HepG2 (cell line): ENCODE measurements around the gene CAMSAP2. TPM values are rescaled to one million over a fixed set of nuclear protein-coding genes. Genes with fewer than 3 reads are reported as not detected.

Experiments used
- ATAC-seq: fragments of 200-7000 bp; cut with Tn5 transposase; 3 replicates; pipeline ENCODE4 v1.9.1; 2020; ENCODE audit warnings: mild to moderate bottlenecking, moderate library complexity
- BruUV-seq: library from RNA; stranded (reverse); fragments of 400-500 nt; replicated peaks from 2 replicates; lab custom pipeline; 2021; lab: Mats Ljungman, UMichigan
- CTCF ChIA-PET: fragments of 300-600 bp; formaldehyde crosslinking; extraction: SDS; loops from one replicate; lab custom pipeline; 2021; ENCODE audit warnings: low total read pairs, inconsistent platforms, low intra/inter-chr PET ratio; lab: Yijun Ruan, JAX
- POLR2A ChIA-PET: fragments of 350-600 bp; sonication (Branson Sonifier 250); formaldehyde crosslinking; loops from one replicate; lab custom pipeline; 2020; ENCODE audit warnings: antibody characterized with exemption, inconsistent platforms; lab: Yijun Ruan, JAX
- DNase-seq: peaks from one replicate; pipeline ENCODE4 v3.0.0-alpha.2; 2015; ENCODE audit warnings: low spot score
- FAIRE-seq: peaks from 3 replicates; lab custom pipeline; 2011; peaks lifted over from hg19 to GRCh38; lab: Jason Lieb, UNC
- H2AFZ ChIP-seq: one replicate; pipeline ENCODE4 v1.6.1; 2011; ENCODE audit warnings: low read length, inconsistent platforms
- H3K27ac ChIP-seq: fragments of 300-600 bp; 3 replicates; pipeline ENCODE4 v1.8.0; 2011; ENCODE audit warnings: mixed run types, mild to moderate bottlenecking, mixed read lengths, low read length, inconsistent platforms; ENCODE audit not compliant: insufficient read depth; ENCODE audit errors: extremely low read length
- H3K27me3 ChIP-seq, 2 experiments: fragments of 200-600 bp in 1 of 2; 2 replicates in 1 of 2; 3 replicates in 1 of 2; pipeline versions ENCODE4 v1.6.0 to v1.8.0; 2011; ENCODE audit warnings: low read length in 2 of 2, mild to moderate bottlenecking in 2 of 2, moderate library complexity in 2 of 2, inconsistent platforms in 1 of 2; ENCODE audit not compliant: insufficient read depth in 2 of 2, control insufficient read depth in 1 of 2
- H3K36me3 ChIP-seq, 2 experiments: fragments of 200-600 bp in 1 of 2; replicated peaks in 1 of 2; 2 replicates in 1 of 2; 3 replicates in 1 of 2; pipeline versions ENCODE4 v1.5.1 to v1.8.0; 2011; ENCODE audit warnings: low read length in 2 of 2, inconsistent platforms in 1 of 2; ENCODE audit not compliant: insufficient read depth in 2 of 2, control insufficient read depth in 1 of 2
- H3K4me1 ChIP-seq: 2 replicates; pipeline ENCODE4 v1.5.1; 2012; ENCODE audit warnings: low read length, inconsistent platforms; ENCODE audit not compliant: insufficient read depth
- H3K4me2 ChIP-seq: 2 replicates; pipeline ENCODE4 v1.6.0; 2011; ENCODE audit warnings: low read depth, low read length, inconsistent platforms
- H3K4me3 ChIP-seq, 3 experiments: fragments of 200-600 bp in 1 of 3; sonication (generic), shearing (Covaris generic) in 1 of 3; replicated peaks in 1 of 3; 2 replicates each; pipeline ENCODE4 v1.5.1; 2011 to 2016; ENCODE audit warnings: low read length in 3 of 3, inconsistent platforms in 2 of 3, low read depth in 2 of 3, mild to moderate bottlenecking in 2 of 3, control low read depth in 1 of 3, mixed read lengths in 1 of 3; ENCODE audit not compliant: insufficient read depth in 1 of 3
- H3K79me2 ChIP-seq: one replicate; pipeline ENCODE4 v1.6.1; 2011; ENCODE audit warnings: low read length, inconsistent platforms; ENCODE audit not compliant: insufficient read depth
- H3K9ac ChIP-seq: 2 replicates; pipeline ENCODE4 v1.6.0; 2011; ENCODE audit warnings: mild to moderate bottlenecking, low read depth, low read length, inconsistent platforms; ENCODE audit not compliant: insufficient read depth
- H3K9me3 ChIP-seq: 2 replicates; pipeline ENCODE4 v1.5.1; 2012; ENCODE audit warnings: mild to moderate bottlenecking, low read length
- H4K20me1 ChIP-seq: 2 replicates; pipeline ENCODE4 v1.6.0; 2011; ENCODE audit warnings: inconsistent platforms, mild to moderate bottlenecking, low read length, moderate library complexity; ENCODE audit not compliant: insufficient read depth
- DRAP1 ChIP-seq: IDR thresholded peaks from 2 replicates; pipeline ENCODE4 v1.6.1; 2016; ENCODE audit warnings: missing genetic modification reagents, missing compliant biosample characterization
- KLF9 ChIP-seq: IDR thresholded peaks from 2 replicates; pipeline ENCODE4 v1.6.1; 2016; ENCODE audit warnings: low read depth
- MED13 ChIP-seq: sonication (generic); formaldehyde crosslinking; IDR thresholded peaks from 2 replicates; pipeline ENCODE4 v1.5.0; 2020; ENCODE audit warnings: missing genetic modification reagents
- YEATS4 ChIP-seq: sonication (generic); formaldehyde crosslinking; IDR thresholded peaks from 2 replicates; pipeline ENCODE4 v1.4.0; 2020; ENCODE audit warnings: missing genetic modification reagents, borderline replicate concordance
- ZBTB7B ChIP-seq: sonication (generic); formaldehyde crosslinking; IDR thresholded peaks from 2 replicates; pipeline ENCODE4 v1.4.0; 2020; ENCODE audit warnings: missing genetic modification reagents
- ZNF382 ChIP-seq: sonication (generic); formaldehyde crosslinking; IDR thresholded peaks from 2 replicates; pipeline ENCODE4 v1.5.0; 2020; ENCODE audit warnings: missing genetic modification reagents, mild to moderate bottlenecking, borderline replicate concordance
- ZNF558 ChIP-seq: sonication (generic); formaldehyde crosslinking; IDR thresholded peaks from 2 replicates; pipeline ENCODE4 v1.9.0; 2022; ENCODE audit warnings: mild to moderate bottlenecking, missing genetic modification reagents, borderline replicate concordance
- ZNF777 ChIP-seq: sonication (generic); formaldehyde crosslinking; IDR thresholded peaks from 2 replicates; pipeline ENCODE4 v1.4.0; 2020; ENCODE audit warnings: missing genetic modification reagents
- WGBS: methylation state at CpG from one replicate; pipeline ENCODE4 v1.1.6; 2017; ENCODE audit warnings: low lambda C conversion rate; 5-methylcytosine and 5-hydroxymethylcytosine counted together
- in situ Hi-C: cut with HindIII; loops from 2 replicates; pipeline ENCODE4 v1.10.0; 2017; ENCODE audit warnings: low pct_unique_long_range_greater_than_20kb; ENCODE audit not compliant: extremely low pct_ligation_motif_present
- intact Hi-C: fragments of 100-400 bp; cut with micrococcal nuclease; formaldehyde crosslinking; loops from one replicate; pipeline ENCODE4 v1.10.0; 2022; ENCODE audit not compliant: unreplicated experiment
- polyA plus RNA-seq, 8 experiments: library from polyadenylated mRNA; depleted of rRNA in 3 of 8; stranded (reverse) in 7 of 8; unstranded in 1 of 8; fragments of >200 nt; fragmentation: Illumina TruSeq in 4 of 8; extraction: Trizol in 4 of 8; gene quantifications; 2 replicates each; pipeline versions ENCODE4 v1.2.1 to v1.2.3, GENCODE V29; 2011 to 2016; ENCODE audit warnings: low read depth in 4 of 8, missing spikeins in 1 of 8, mixed read lengths in 1 of 8; ENCODE audit not compliant: insufficient read depth in 1 of 8
- total RNA-seq, 5 experiments: library from RNA; depleted of rRNA; stranded (reverse); fragments of >200 nt; fragmentation: Illumina TruSeq; extraction: Trizol; gene quantifications; 2 replicates each; pipeline ENCODE4 v1.2.3, GENCODE V29; 2016; ENCODE audit warnings: low read depth in 1 of 5
- TF ChIP-seq, protein P1 (sequence below): sonication (generic); formaldehyde crosslinking; IDR thresholded peaks from 2 replicates; pipeline ENCODE4 v1.8.1; 2023; ENCODE audit warnings: mild to moderate bottlenecking, missing genetic modification reagents
- TF ChIP-seq, protein P2 (sequence below): sonication (generic); formaldehyde crosslinking; IDR thresholded peaks from 2 replicates; pipeline ENCODE4 v1.5.0; 2020; ENCODE audit warnings: mild to moderate bottlenecking, missing genetic modification reagents
- TF ChIP-seq, protein P3 (sequence below): sonication (generic); formaldehyde crosslinking; IDR thresholded peaks from 2 replicates; pipeline ENCODE4 v1.5.0; 2020; ENCODE audit warnings: missing genetic modification reagents, mild to moderate bottlenecking, borderline replicate concordance

The CAMSAP2 gene
- total and polyA plus RNA-seq, 2 of the 13 experiments (the other 11 are each of a cell fraction or from before 2014, with no cell fraction given) = 3.4 to 8.2 TPM

DNA sequence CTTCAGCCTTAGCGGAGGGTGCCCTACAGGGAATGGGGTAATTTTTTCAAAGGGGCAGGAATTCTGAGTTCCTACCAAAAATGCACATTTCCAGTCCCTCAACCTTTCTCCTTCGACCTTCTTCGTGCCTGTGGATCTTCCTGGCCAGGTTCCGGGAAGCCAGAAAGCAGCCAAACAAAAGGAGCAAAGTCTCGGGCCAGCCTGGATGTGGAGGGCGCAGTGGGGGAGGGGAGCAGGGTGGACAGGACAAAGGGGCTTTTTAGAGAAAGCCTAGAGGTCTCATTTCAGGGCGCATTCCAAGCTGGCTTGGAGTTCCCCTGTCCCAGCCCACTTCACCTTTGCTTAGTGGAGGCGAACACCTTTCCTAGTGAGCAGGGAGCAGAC, 153.1 kb downstream of the CAMSAP2 start (continued):
- TF ChIP-seq, protein P1, sequence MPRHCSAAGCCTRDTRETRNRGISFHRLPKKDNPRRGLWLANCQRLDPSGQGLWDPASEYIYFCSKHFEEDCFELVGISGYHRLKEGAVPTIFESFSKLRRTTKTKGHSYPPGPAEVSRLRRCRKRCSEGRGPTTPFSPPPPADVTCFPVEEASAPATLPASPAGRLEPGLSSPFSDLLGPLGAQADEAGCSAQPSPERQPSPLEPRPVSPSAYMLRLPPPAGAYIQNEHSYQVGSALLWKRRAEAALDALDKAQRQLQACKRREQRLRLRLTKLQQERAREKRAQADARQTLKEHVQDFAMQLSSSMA (CRISPR knock-in tag) = no peak
- TF ChIP-seq ZBTB7B (CRISPR knock-in tag) = peak; percentile 95
- no peak for TF ChIP-seq ZNF382 (CRISPR knock-in tag)
- peak; percentile 45; the same call in 1 of the 2 replicates for TF ChIP-seq ZNF558 (CRISPR knock-in tag)
- no peak for TF ChIP-seq YEATS4 (CRISPR knock-in tag)
- TF ChIP-seq MED13 (CRISPR knock-in tag) = no peak

DNA sequence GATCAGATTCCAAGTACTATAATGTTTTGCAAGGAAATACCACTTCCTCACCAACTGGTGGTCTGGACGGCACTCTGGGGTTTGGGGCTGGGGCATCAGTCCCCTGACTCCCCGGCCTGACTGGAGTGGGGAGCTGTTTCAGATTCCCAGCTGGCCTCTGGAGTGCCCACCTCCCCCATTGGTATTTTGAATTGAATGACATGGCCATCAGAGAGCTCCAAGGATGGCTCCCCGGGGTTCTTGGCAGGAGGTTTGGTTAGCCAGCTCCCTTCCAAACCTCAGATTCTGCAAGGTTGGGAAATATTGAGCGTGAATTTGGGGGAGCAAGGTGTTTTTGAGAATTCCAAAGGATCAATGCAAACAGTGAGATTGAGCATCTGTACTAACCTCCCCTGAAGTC, 153.9 kb downstream of the CAMSAP2 start:
- Histone ChIP-seq H3K36me3 (no peaks in the 10 kb centered on the region), H3K27ac (peak overlapping the region; percentile 92), H3K4me3 (peak overlapping the region; percentile 68 to 82 (median 70)), H3K27me3 (no peaks in the 10 kb centered on the region), H4K20me1 (no peaks in the 10 kb centered on the region), H2AFZ (no peak overlapping the region), H3K9me3 (no peaks in the 10 kb centered on the region), H3K79me2 (peaks cover 19% of the 10 kb centered on the region), H3K4me1 (peaks cover 92% of the 10 kb centered on the region), H3K9ac (0 out of 2 replicates have a peak overlapping the region, but pooled peaks have one; percentile 86), H3K4me2 (peak overlapping the region; percentile 92)
- in situ Hi-C loops = loop anchor here (5.0 kb wide), 2 partner anchors 80 to 150 kb away; no protein-coding TSS in a partner anchor
- BruUV-seq = no TSS peak
- ChIA-PET POLR2A (interaction anchor here (1.1 to 3.7 kb wide), 7 partner anchors 10 to 223 kb away, joined by 3 to 35 read pairs (median 10); partner anchors contain the start of gene DDX59), CTCF (no interaction called here)
- ATAC-seq (no peak), DNase-seq (no peak), FAIRE-seq (no peak)
- 42% methylated on average over 3 of the region's 4 CpGs for WGBS
- intact Hi-C loops = loop anchor here (5.0 to 10.0 kb wide), 2 partner anchors 130 to 222 kb away; partner anchors contain the start of genes CACNA1S and KIF21B
- TF ChIP-seq, protein P2, sequence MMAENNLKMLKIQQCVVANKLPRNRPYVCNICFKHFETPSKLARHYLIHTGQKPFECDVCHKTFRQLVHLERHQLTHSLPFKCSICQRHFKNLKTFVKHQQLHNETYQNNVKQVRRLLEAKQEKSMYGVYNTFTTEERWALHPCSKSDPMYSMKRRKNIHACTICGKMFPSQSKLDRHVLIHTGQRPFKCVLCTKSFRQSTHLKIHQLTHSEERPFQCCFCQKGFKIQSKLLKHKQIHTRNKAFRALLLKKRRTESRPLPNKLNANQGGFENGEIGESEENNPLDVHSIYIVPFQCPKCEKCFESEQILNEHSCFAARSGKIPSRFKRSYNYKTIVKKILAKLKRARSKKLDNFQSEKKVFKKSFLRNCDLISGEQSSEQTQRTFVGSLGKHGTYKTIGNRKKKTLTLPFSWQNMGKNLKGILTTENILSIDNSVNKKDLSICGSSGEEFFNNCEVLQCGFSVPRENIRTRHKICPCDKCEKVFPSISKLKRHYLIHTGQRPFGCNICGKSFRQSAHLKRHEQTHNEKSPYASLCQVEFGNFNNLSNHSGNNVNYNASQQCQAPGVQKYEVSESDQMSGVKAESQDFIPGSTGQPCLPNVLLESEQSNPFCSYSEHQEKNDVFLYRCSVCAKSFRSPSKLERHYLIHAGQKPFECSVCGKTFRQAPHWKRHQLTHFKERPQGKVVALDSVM = no peak
- TF ChIP-seq KLF9 (CRISPR knock-in tag) = no peak
- no peak for TF ChIP-seq DRAP1
- TF ChIP-seq, protein P3, sequence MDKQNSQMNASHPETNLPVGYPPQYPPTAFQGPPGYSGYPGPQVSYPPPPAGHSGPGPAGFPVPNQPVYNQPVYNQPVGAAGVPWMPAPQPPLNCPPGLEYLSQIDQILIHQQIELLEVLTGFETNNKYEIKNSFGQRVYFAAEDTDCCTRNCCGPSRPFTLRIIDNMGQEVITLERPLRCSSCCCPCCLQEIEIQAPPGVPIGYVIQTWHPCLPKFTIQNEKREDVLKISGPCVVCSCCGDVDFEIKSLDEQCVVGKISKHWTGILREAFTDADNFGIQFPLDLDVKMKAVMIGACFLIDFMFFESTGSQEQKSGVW = no peak
- TF ChIP-seq ZNF777 (CRISPR knock-in tag) = no peak
